Testis (tissue), 2 donors: ENCODE data around the gene TP53TG3D.
"Not testable (repeated sequence)": the region's sequence is repeated elsewhere in the genome, so short reads cannot be mapped to it uniquely, and the experiment has no call there.

Experiments used
- POLR2A ChIP-seq: fragments of 450-650 bp; IDR thresholded peaks from one replicate; pipeline ENCODE4 v1.6.1; 2017; ENCODE audit warnings: antibody characterized with exemption, mild to moderate bottlenecking, moderate library complexity
- TF ChIP-seq, protein P1 (sequence below), 3 experiments: fragments of 450-650 bp in 2 of 3; fragments of 200-600 bp in 1 of 3; sonication (generic) in 1 of 3; IDR thresholded peaks; one replicate each; pipeline ENCODE4 v1.5.1; 2016 to 2019; ENCODE audit warnings: antibody characterized with exemption in 3 of 3, mild to moderate bottlenecking in 2 of 3, moderate library complexity in 1 of 3

DNA sequence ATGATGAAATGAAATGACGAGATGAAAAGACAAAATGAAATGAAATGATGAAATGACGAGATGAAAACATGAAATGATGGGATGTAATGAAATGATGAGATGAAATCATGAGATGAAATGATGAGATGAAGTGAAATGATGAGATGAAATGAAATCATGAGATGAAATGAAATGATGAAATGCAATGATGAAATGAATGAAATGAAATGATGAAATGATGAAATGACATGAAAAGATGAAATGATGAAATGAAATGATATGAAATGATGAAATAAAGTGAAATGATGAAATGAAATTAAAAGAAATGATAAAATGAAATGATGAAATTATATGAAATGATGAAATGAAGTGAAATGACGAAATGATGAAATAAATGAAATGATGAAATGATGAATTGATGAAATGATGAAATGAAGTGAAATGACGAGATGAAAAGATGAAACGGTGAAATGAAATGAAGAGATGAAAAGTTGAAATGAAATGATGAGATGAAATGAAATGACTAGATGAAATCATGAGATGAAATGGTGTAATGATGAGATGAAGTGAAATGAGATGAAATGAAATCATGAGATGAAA lies 30.9 kb downstream of the TP53TG3D start:
- TF ChIP-seq, protein P1, sequence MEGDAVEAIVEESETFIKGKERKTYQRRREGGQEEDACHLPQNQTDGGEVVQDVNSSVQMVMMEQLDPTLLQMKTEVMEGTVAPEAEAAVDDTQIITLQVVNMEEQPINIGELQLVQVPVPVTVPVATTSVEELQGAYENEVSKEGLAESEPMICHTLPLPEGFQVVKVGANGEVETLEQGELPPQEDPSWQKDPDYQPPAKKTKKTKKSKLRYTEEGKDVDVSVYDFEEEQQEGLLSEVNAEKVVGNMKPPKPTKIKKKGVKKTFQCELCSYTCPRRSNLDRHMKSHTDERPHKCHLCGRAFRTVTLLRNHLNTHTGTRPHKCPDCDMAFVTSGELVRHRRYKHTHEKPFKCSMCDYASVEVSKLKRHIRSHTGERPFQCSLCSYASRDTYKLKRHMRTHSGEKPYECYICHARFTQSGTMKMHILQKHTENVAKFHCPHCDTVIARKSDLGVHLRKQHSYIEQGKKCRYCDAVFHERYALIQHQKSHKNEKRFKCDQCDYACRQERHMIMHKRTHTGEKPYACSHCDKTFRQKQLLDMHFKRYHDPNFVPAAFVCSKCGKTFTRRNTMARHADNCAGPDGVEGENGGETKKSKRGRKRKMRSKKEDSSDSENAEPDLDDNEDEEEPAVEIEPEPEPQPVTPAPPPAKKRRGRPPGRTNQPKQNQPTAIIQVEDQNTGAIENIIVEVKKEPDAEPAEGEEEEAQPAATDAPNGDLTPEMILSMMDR (IDR thresholded peaks at IDR 0.05) = not testable (repeated sequence)
- not testable (repeated sequence) for TF ChIP-seq POLR2A
